GM10248 (cell line): ENCODE measurements around the gene AKAP13.

Experiments used
- CTCF ChIA-PET: fragments of 300-600 bp; sonication (Branson Sonifier 250); formaldehyde crosslinking; extraction: SDS; loops from one replicate; lab custom pipeline; 2021; ENCODE audit warnings: antibody characterized with exemption; lab: Yijun Ruan, JAX
- POLR2A ChIA-PET: fragments of 350-650 bp; sonication (Branson Sonifier 250); formaldehyde crosslinking; extraction: SDS; loops from one replicate; lab custom pipeline; 2020; ENCODE audit warnings: antibody characterized with exemption; lab: Yijun Ruan, JAX
- DNase-seq: peaks from one replicate; pipeline ENCODE4 v3.0.0; 2012; ENCODE audit errors: extremely low spot score
- CTCF ChIP-seq: IDR thresholded peaks from 2 replicates; pipeline ENCODE4 v1.5.1; 2012; ENCODE audit warnings: mild to moderate bottlenecking, low read depth; ENCODE audit errors: extremely low read depth, missing control alignments, control extremely low read depth

The AKAP13 gene, protein sequence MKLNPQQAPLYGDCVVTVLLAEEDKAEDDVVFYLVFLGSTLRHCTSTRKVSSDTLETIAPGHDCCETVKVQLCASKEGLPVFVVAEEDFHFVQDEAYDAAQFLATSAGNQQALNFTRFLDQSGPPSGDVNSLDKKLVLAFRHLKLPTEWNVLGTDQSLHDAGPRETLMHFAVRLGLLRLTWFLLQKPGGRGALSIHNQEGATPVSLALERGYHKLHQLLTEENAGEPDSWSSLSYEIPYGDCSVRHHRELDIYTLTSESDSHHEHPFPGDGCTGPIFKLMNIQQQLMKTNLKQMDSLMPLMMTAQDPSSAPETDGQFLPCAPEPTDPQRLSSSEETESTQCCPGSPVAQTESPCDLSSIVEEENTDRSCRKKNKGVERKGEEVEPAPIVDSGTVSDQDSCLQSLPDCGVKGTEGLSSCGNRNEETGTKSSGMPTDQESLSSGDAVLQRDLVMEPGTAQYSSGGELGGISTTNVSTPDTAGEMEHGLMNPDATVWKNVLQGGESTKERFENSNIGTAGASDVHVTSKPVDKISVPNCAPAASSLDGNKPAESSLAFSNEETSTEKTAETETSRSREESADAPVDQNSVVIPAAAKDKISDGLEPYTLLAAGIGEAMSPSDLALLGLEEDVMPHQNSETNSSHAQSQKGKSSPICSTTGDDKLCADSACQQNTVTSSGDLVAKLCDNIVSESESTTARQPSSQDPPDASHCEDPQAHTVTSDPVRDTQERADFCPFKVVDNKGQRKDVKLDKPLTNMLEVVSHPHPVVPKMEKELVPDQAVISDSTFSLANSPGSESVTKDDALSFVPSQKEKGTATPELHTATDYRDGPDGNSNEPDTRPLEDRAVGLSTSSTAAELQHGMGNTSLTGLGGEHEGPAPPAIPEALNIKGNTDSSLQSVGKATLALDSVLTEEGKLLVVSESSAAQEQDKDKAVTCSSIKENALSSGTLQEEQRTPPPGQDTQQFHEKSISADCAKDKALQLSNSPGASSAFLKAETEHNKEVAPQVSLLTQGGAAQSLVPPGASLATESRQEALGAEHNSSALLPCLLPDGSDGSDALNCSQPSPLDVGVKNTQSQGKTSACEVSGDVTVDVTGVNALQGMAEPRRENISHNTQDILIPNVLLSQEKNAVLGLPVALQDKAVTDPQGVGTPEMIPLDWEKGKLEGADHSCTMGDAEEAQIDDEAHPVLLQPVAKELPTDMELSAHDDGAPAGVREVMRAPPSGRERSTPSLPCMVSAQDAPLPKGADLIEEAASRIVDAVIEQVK (N-terminal part only)

DNA sequence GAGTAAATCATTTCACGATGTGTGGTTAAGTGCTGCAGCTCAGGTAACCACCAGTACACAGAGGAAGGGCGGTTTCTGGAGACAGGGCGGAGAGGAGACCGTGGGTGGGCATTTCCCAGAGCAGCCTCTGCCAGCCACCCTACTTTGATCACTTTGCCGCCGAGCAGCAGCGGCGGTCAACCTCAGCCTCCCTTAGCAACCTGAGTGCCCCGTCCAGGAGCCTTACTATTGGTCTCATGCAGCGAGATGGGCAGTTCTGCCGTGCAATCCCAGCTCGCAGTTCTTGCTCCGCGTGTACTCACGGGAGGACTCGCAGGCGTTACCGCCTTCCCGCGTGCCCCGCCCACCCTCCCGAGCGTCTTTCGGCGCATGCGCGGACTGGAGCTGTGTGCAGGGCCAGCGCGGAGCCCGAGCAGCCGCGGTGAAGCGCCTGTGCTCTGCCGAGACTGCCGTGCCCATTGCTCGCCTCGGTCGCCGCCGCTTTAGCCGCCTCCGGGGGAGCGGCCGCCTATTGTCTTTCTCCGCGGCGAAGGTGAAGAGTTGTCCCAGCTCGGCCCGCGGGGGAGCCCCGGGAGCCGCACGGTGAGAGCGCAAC lies at the start of gene AKAP13:
AKAP13 (plus strand) TSS at position 387 of the 595 bp plus-strand sequence. CDS start 105,118 bp downstream, outside the sequence.
- CTCF ChIA-PET, result interaction anchor here (1.0 to 1.5 kb wide), 4 partner anchors 15 to 84 kb away, joined by 3 to 6 read pairs (median 5); no protein-coding TSS in a partner anchor
- no peak for TF ChIP-seq CTCF
- POLR2A ChIA-PET, result interaction anchor here (0.7 to 1.1 kb wide), 5 partner anchors 19 to 205 kb away, joined by 3 to 5 read pairs (median 3); no protein-coding TSS in a partner anchor
- DNase-seq, result peak; percentile 96

- CTCF ChIA-PET, result interaction anchor here (0.6 to 6.1 kb wide), 42 partner anchors 8 to 366 kb away, joined by 3 to 42 read pairs (median 4); partner anchors contain the start of gene AKAP13
- POLR2A ChIA-PET, result interaction anchor here (0.6 to 0.9 kb wide), 4 partner anchors 18 to 49 kb away, joined by 3 to 5 read pairs (median 4); partner anchors contain the start of gene AKAP13
- TF ChIP-seq CTCF, result peak; percentile 94
- DNase-seq, result peak; percentile 77
Observed at GRCh38 chr15:85330901-85331588, 49.4 kb upstream of the AKAP13 start.

DNA sequence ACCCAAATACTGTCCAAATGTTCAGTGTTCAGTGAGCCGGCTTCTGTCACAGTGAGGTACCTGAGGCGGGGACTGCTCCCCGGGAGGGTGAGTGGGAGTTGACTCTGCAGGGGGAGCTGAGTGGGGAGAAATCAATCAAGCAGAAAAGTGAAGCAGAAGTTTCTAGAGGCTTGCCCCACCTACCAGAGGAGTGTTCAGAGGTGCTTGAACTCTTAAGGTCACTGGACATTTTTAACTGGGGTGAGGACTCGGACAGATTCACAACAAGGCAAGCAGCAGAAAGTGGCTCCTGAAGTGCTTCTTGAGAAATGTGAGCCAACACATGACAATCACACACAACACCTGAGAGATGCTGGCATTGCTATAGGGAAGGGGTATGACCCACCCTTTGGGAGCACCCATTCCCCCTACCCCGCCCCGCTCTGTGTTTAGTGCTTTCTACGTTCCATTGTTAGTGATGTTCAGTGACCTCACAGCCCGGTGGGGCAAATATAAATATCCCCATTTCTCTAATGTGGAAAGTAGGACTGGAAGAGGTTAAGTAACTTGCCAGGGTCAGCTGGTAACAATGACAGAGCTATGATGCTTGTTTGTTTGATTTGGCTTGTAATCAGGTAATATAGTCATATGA lies 48.6 kb upstream of the AKAP13 start:
- DNase-seq, result peak; percentile 44
- POLR2A ChIA-PET, result interaction anchor here (0.6 to 0.8 kb wide), 2 partner anchors 19 to 34 kb away, joined by 3 read pairs; no protein-coding TSS in a partner anchor
- TF ChIP-seq CTCF, result no peak
- CTCF ChIA-PET, result interaction anchor here (0.6 to 6.1 kb wide), 36 partner anchors 8 to 365 kb away, joined by 3 to 42 read pairs (median 5); partner anchors contain the start of gene AKAP13

DNA sequence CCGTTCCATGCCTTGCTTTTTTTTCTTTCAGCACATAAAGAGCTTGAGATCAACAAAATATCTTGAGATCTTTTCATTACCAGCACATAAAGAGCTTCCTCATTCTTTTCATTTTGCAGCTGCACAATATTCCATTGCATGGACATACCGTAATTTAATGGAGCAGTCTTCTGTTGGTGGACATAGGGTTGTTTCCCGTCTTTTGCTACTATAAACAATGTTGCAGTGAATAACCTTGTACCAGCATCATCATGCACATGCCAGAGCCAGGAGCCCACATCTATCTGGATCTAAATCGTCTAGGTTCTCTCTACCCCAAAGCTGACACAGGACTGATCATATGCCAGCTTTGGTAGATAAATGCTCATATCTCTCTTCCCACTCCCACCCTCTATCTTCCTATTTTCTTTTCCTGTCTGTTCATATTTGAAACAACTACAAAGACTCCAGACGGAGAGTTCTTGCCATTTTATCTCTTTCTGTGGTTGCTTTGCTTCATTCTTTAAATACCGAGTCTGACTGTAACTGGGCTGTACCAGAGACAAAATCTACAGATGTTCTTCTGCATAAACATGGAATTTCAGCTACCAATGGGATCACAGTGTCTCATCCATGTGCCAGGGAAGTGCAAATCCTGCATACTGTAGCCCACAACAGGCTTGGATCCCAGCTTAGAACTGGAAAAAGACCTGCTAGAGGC lies 47.1 kb upstream of the AKAP13 start:
- no peak for TF ChIP-seq CTCF
- no peak for DNase-seq
- POLR2A ChIA-PET, result interaction anchor here (0.6 kb wide), 1 partner anchor 191 kb away, joined by 4 read pairs; no protein-coding TSS in a partner anchor
- CTCF ChIA-PET, result interaction anchor here (0.9 to 2.0 kb wide), 11 partner anchors 15 to 171 kb away, joined by 3 to 6 read pairs (median 4); no protein-coding TSS in a partner anchor

- TF ChIP-seq CTCF, result no peak
- ChIA-PET POLR2A (no interaction called here), CTCF (interaction anchor here (0.9 to 1.0 kb wide), 2 partner anchors 16 to 170 kb away, joined by 3 read pairs; no protein-coding TSS in a partner anchor)
- no peak for DNase-seq
Observed at GRCh38 chr15:85334241-85334640, 46.2 kb upstream of the AKAP13 start.
